Vagina (tissue), 2 donors: ENCODE measurements around the gene PRMT7.

Experiments
- POLR2A ChIP-seq, 2 donors: fragments of 450-650 bp; IDR thresholded peaks; one replicate each; pipeline ENCODE4 v1.6.1; 2017; ENCODE audit warnings: antibody characterized with exemption in 2 of 2, mild to moderate bottlenecking in 2 of 2, moderate library complexity in 2 of 2
- TF ChIP-seq, protein P1 (sequence below), 3 experiments: fragments of 450-650 bp in 2 of 3; fragments of 200-600 bp in 1 of 3; sonication (generic) in 1 of 3; IDR thresholded peaks; one replicate each; pipeline ENCODE4 v1.5.1; 2017 to 2019; ENCODE audit warnings: antibody characterized with exemption in 3 of 3, mild to moderate bottlenecking in 2 of 3, moderate library complexity in 2 of 3

DNA sequence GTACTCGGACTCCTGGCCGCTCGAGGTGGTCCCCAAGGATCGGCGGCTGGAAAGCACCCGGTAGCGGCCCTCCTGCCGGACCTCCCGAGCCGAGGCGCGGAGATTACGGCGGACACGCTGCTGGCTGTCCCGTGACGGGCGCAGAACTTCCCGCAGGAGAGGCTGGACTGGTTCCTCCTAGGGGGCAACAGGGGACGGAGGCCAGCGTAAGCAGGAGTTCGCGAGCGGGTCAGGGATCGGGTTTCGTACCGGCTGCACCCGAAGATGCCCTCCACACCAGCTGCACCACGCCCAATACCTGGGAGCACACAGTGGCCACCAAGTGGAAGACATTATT, 414 bp upstream of the PRMT7 start:
- TF ChIP-seq, protein P1, sequence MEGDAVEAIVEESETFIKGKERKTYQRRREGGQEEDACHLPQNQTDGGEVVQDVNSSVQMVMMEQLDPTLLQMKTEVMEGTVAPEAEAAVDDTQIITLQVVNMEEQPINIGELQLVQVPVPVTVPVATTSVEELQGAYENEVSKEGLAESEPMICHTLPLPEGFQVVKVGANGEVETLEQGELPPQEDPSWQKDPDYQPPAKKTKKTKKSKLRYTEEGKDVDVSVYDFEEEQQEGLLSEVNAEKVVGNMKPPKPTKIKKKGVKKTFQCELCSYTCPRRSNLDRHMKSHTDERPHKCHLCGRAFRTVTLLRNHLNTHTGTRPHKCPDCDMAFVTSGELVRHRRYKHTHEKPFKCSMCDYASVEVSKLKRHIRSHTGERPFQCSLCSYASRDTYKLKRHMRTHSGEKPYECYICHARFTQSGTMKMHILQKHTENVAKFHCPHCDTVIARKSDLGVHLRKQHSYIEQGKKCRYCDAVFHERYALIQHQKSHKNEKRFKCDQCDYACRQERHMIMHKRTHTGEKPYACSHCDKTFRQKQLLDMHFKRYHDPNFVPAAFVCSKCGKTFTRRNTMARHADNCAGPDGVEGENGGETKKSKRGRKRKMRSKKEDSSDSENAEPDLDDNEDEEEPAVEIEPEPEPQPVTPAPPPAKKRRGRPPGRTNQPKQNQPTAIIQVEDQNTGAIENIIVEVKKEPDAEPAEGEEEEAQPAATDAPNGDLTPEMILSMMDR (IDR thresholded peaks at IDR 0.05): no peak
- TF ChIP-seq POLR2A (IDR thresholded peaks at IDR 0.05): no peak
